AG08395 (cell line): ENCODE measurements around the gene IFNGR1.
A peak's percentile ranks its signal among the peaks of the same experiment; 100 is the strongest.

Experiments used
- DNase-seq: peaks from one replicate; pipeline ENCODE4 v3.0.0; 2012; ENCODE audit warnings: mixed read lengths, low spot score

The IFNGR1 gene

DNA sequence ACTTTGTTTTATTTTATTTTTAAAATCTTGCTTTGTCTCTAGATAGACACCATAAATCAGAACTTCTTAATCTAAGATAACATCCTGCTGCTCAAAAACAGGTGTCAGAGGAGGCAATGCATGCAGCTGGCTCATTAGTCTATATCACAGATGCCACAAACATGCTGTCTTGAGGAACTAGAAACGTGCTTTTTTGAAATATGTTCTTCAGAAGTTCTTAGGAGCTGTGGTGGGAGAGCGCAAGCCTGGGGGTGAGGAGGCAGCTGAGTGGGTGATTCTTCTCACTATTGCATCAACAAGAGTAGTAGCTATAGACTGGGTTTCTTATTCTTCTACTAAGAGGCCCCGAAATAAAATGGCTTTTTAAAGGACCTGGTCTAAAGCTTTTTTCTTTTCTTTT is 69.1 kb downstream of the IFNGR1 start:
- no peak for DNase-seq

DNA sequence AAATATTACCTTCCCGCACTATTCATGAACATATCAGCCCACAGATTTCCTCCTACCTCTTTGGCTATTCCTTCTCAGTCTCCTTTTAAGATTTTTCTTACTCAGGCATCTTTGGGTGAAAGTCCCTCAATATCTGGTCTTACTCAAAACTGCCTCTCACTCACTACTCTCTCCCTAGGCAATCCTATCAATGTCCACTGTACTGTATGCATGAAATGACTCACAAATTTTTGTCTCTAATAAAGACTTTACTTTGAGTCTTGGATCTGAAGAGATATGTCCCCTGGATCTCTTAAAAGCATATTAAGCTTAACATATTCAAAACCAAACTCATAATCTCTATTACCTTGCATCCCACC is 70.2 kb downstream of the IFNGR1 start:
- no peak for DNase-seq

DNA sequence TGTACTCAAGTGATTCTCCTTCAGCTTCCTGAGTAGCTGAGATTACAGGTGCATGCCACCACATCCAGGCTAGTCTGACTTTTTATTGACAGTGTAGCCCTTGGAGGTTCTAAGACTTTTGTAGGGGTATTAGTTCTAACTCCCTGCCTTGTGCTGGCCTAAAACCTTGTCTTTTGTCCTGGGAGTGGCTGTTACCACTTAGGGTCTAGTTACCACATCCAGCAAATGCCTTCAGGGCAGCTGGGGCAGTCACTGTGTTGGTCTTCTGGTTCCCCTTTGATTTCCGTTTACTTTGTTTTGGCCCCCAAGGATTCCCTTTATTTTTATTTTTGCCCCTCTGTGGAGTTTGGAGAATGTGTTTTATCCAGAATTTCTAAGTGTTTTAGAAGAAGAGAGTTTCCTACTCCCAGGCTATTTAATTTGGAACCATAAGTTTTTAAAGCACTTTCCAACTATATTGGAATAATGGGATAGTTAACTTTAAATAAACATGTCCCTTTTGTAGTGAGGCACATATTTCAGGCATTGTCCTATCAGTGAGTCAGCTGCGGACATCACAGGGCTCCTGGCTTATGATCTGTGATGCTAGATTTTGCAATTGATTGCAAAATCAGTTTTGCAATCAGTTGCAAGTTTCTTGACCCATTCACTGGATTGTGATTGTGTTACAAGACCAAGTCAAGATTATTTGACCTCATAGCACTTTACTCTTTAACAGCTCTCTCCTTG is 70.7 kb downstream of the IFNGR1 start:
- peak; percentile 8 for DNase-seq
